Urothelium cell line (cell line): ENCODE results near the gene TRIM46.
"Not testable (repeated sequence)": the region's sequence is repeated elsewhere in the genome, so short reads cannot be mapped to it uniquely, and the experiment has no call there.

ENCODE experiments used
- DNase-seq: peaks from one replicate; pipeline ENCODE4 v3.0.0; 2011; ENCODE audit warnings: low spot score, mixed read lengths
- FAIRE-seq: peaks from 2 replicates; lab custom pipeline; 2011; peaks lifted over from hg19 to GRCh38; lab: Jason Lieb, UNC

TRIM46 gene

DNA sequence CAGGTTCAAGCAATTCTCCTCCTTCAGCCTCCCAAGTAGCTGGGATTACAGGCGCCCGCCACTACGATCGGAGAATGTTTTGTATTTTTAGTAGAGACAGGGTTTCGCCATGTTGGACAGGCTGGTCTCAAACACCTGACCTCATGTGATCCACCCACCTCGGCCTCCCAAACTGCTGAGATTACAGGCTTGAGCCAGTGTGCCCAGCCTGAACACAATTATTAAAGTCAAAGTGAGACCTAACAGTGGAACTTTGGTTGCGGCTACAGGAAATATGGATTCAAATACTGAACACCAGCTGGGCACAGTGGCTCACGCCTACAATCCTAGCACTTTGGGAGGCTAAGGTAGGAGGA is 51.7 kb downstream of the TRIM46 start:
- DNase-seq, FAIRE-seq: not testable (repeated sequence)

DNA sequence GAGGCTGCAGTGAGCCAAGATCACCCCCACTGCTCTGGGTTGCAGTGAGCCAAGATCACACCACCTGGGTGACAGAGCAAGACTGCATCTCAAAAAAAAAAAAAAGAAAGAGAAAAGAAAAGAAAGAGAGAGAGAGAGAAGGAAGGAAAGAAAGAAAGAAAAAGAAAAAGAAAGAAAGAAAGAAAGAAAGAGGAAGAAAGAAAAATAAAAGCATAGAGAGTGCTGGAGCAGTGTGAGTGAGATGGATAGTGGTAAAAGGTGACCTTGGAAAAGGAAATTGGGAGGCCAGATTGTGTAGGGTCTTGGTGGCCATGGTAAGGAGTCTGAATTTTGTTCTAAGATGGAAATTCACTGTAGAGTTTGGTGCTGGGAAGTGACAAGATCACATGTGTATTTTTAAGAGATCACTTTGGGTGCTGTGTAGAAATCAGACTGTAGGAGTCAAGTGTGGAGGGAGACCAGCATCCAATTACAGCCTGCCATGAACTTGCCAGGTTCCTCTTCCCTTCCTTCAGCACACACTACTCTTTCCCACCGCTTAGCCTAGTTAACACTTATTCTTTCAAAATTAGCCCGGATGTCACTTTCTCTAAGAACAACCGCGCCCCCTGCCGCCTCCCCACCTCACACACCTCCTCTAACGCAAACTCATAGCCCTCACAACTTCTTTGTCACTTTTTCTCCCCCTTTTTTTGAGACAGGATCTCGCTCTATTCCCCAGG is 52.7 kb downstream of the TRIM46 start:
- peak; percentile 68 for DNase-seq

DNA sequence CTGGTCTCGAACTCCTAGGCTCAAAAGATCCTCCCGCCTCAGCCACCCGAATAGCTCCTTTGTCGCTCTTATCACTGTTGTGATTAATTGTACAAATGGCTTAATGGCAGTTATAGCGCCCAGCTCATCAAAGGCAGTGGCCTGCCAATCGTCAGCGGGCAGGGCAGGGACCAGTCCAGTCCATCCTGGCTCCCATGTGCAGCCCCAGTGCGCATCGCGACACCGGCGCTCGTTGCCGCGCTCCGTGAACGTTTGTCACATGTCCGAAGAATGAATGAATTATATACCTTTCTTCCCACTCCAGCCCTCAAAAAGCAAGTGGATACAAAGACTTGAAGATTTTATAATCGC is 53.2 kb downstream of the TRIM46 start:
- peak; percentile 56 for DNase-seq

More for the DNA sequence above, 52.7 kb downstream of the TRIM46 start:
- FAIRE-seq: no peak

DNA sequence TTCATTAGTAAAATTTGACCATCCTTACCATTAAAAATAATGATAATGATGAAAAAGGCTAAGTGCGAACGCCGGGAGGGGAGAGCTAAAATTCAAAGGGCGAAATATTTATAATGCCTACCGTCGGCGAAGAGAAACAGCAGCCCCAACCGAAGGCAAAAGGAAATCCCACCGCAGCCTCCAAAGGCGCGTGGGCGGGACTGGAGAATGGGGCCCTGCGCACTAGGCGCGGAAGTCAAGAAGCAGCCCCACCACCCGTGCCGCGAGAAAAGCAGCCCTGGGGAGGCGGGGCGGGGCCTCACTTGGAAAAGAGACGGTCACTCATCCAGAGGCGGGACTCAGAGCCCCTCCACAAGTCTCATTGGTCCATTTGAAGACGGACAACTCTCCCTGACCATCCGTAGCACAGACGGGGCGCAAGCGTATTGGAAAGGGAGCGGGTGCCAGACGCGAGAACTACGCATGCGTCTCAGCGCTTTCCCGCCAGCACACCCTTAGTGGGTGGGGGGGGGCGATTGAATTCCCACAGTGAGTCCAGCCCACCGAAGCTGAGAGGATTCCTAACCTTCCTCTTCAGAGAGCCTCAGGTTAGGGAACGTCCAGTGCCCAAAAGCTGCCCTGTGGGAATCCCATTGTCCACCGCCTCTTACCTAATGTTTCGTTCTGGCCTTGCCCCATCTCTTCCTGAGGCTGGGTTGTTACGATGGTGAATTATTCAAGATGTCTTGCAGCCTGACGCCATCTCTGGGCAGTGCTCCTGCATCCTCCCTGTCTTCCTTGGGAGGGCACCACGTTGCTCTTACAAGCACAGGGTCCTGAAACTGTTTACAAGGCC is 53.8 kb downstream of the TRIM46 start:
- FAIRE-seq (no peak), DNase-seq (peak; percentile 99)

More for the DNA sequence above, 53.2 kb downstream of the TRIM46 start:
- FAIRE-seq: no peak

DNA sequence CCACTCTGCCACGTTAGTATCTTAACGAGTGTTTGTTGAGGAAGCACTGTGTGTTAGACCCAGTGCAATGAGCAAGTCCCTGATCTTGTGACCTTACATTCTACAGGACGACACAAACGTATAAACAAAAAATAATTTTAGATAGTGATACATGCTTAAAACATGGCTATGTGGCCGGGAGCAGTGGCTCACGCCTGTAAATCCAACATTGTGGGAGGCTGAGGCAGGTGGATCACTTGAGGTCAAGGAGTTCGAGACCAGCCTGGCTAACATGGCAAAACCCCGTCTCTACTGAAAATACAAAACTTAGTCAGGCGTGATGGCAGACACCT is 54.4 kb downstream of the TRIM46 start:
- no peak for DNase-seq
- FAIRE-seq: no peak

DNA sequence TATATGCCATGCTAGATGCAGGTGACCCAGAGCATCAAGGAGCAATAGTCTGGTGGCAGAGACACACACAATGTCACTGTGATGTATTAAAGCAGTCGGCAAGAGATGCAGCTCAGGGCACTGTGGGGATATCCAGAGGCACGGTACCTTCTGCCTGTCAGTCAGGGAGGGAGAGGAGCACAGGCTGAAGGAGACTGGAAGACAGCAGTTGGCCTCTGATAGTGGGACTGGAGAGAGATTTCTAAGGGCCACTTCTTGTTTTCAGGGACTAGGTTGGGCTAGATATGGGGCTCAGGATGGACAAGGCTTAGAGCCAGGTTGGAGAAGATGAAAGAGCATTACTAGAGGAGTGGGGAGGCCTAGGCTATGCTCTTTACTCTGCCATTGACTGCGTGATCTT is 57.7 kb downstream of the TRIM46 start:
- not testable (repeated sequence) for DNase-seq, FAIRE-seq

DNA sequence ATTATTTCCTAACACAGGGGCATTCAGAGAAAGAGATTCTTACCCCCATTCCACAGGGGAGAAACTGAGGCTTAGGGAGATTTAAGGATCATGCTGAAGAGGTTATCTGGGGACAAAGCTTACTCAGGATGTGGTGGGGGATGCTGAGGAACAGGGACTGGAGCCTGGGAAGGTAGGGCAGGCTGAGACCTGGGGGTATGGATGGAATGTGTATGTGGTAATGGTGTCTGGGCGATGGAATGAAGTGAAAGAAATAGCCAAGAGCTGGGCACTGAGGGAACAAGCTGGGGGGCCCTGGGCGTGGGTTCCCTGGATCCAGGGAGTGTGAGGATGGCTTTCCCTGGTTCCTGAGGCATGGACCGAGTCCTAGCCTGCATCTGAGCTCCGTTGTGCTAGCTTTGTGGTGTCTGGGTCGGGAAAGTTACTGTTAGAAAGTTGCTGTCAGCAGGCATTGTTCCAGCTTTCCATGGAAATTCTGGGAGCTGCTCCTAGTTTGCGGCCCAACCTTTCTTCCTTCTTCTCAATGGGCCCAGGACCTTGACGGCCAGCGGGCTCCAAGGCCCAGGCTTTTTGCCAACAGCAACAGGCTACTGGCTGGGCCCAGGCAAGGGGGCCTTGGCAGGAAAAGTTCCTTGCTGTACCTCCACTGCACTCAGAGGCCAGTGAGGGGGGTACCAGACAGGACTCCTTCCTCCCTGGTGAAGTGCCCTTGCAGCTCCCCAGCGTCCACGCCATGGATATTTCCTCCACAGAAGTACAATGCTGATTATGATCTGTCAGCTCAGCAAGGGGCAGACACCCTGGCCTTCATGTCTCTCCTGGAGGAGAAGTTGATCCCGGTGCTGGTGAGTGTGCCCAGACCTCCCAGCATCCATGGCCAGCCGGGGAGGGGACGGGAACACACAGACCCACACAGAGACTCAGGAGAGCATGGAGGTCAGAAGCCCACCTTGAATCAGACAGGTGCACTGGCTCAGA is 58.6 kb downstream of the TRIM46 start:
- DNase-seq, FAIRE-seq: not testable (repeated sequence)

DNA sequence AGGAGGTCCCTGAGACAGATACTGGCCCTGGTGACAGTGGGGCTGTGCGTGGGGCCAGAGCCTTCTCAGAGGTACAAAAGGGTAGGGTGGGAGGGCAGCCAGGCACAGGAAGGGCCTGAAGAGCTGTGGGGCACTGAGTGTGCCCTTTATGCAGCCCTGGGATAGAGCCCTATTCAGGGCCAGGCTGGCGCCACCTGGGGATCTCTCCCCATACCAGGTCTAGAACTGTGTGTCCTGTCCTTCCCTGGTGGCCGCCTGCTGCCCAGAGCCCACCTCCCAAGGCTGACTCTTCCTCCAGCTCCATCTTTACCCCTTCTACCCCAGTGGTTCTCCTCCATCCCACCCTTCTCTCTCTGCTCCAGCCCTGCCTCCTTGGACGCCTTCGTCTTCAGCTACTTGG is 59.9 kb downstream of the TRIM46 start:
- FAIRE-seq, DNase-seq: not testable (repeated sequence)
